IPS-18c (cell line): ENCODE results near the gene IGSF10.

Experiments
- H3K4me3 ChIP-seq: 2 replicates; pipeline ENCODE4 v1.7.0; 2013; ENCODE audit warnings: low read depth, mild to moderate bottlenecking, low read length, moderate library complexity; ENCODE audit not compliant: insufficient read depth
- H3K9me3 ChIP-seq: one replicate; pipeline ENCODE4 v1.6.1; 2013; ENCODE audit warnings: mild to moderate bottlenecking, low read length, moderate library complexity; ENCODE audit not compliant: control insufficient read depth, insufficient read depth

Gene IGSF10

GRCh38 chr3:151432616-151433372, 28.1 kb downstream of the IGSF10 start:
- Histone ChIP-seq H3K4me3 (no peak overlapping the region), H3K9me3 (no peaks in the 10 kb centered on the region)

GRCh38 chr3:151431940-151432339, 28.9 kb downstream of the IGSF10 start:
- Histone ChIP-seq H3K9me3 (no peaks in the 10 kb centered on the region), H3K4me3 (no peak overlapping the region)

GRCh38 chr3:151430821-151431484, 29.9 kb downstream of the IGSF10 start:
- Histone ChIP-seq H3K4me3 (no peak overlapping the region), H3K9me3 (no peaks in the 10 kb centered on the region)

DNA sequence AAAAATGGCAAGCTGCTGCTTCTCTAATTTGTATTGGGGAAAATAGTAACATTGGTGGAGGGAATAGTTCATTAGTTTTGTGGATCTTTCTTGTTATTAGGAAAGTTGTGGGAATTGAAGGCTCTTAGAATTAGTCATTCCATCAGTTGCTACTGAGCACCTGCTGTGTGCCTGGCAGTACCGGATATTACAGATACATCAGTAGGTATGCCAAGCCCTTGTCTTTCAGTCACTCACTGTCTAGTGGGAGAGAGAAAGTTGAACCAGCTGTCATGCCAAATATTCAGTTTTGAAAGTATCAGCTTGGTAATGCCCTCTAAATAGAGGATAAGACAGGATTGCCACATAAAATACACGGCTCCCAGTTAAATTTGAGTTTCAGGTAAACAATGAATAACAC, 32.5 kb downstream of the IGSF10 start:
- Histone ChIP-seq H3K4me3 (no peak overlapping the region), H3K9me3 (no peaks in the 10 kb centered on the region)

DNA sequence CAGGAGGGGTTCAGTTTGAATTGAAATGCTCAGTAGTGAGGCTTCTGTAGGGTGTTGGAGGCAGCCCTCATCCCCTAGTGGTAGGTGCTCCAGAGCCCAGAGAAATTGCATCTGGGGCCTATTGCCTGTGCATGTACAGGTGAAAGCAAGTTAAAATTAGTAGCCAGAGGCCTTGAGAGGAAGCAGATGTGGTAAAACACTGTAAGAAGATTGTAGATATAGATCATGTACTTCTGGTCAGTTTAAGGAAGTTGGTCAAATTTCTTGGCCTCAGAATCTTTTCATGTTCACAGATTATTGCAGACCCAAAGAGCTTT, 34.6 kb downstream of the IGSF10 start:
- Histone ChIP-seq H3K9me3 (no peaks in the 10 kb centered on the region), H3K4me3 (no peak overlapping the region)

DNA sequence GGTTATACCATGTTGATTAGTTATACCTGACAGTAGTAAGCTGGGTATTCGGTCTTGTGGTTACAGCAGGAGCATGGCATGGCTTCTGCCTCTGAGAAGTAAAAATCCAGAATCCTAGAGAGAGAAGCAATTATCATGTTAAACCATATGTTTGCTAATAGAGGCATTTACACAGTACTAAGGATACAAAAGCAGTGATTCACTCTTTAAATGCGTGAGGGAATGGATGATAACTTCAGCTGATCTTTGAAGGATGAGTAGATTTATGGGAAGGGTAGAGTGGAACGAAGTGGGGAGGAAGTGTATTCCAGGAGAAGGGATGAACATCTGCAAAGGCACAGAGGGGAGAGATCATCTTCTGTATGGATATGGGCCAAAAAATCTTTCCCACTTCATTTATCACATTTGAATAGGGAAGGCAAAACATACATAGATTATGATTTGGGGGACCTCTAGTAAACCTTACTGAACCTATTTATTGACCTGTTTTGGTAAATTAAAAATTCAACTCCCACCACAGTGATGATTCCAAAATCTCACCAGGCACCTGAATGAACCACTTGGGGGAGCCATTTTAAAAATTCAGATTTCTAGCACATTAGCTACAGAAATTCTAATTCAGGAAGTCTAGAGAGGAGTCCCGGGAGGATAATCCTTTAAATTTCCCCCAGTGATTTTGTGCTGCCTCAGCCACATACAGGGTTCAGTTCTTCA, 35.1 kb downstream of the IGSF10 start:
- Histone ChIP-seq H3K9me3 (no peaks in the 10 kb centered on the region), H3K4me3 (no peak overlapping the region)

DNA sequence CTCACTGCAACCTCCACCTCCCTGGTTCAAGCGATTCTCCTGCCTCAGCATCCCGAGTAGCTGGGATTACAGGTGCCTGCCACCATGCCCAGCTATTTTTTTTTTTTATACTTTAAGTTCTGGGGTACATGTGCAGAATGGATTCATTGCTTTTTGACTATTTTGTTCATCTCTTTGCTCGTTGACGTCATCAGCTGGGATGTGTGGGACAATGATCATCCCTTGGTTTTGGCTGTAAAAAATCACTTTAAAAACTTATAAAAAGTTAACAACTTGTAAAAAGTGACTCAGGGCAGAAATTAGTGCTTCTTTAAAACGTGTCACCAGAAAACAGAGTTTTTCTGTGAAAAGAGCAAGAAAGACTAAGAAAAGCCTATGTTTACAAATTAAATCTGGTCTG, 37.8 kb downstream of the IGSF10 start:
- no peak overlapping the region for H3K4me3 ChIP-seq
- no peaks in the 10 kb centered on the region for H3K9me3 ChIP-seq

DNA sequence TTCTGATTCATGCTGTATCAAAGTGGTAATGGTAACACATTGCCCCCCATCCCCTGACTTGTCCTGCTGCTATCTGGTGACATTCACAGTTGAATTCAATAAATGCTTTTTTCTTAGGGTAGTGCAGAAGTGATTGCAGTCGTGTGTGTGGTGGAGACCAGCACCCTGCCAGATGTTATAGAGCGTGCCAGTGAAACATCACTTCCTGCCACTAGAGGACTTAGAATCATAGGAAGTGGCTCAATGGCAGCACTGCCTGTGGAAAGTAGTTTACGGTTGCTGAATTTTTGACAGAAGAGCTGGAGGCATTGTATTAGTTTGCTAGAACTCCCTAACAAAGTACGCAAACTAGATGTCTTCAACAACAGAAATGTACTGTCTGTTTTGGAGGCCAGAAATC, 38.9 kb downstream of the IGSF10 start:
- Histone ChIP-seq H3K4me3 (no peak overlapping the region), H3K9me3 (no peaks in the 10 kb centered on the region)

GRCh38 chr3:151419806-151420205, 41.1 kb downstream of the IGSF10 start:
- no peak overlapping the region for H3K4me3 ChIP-seq

GRCh38 chr3:151415289-151415688, 45.6 kb downstream of the IGSF10 start:
- no peaks in the 10 kb centered on the region for H3K9me3 ChIP-seq

More at GRCh38 chr3:151419806-151420205, 41.1 kb downstream of the IGSF10 start:
- H3K9me3 ChIP-seq: no peaks in the 10 kb centered on the region

GRCh38 chr3:151412989-151413388, 47.9 kb downstream of the IGSF10 start:
- Histone ChIP-seq H3K4me3 (no peak overlapping the region), H3K9me3 (no peaks in the 10 kb centered on the region)

More at GRCh38 chr3:151415289-151415688, 45.6 kb downstream of the IGSF10 start:
- H3K4me3 ChIP-seq: no peak overlapping the region
